IgD-negative memory B cell (primary cell): Measurements from ENCODE around the gene DUSP15. TPM values are rescaled to one million over a fixed set of nuclear protein-coding genes. Genes with fewer than 3 reads are reported as not detected.
"Not testable (repeated sequence)": the region's sequence is repeated elsewhere in the genome, so short reads cannot be mapped to it uniquely, and the experiment has no call there.

Experiments
- H3K27ac Mint-ChIP-seq, 3 donors: one replicate each; pipeline ENCODE4 v1.8.0; 2020 to 2022; ENCODE audit warnings: mild to moderate bottlenecking in 3 of 3, mixed read lengths in 3 of 3, moderate library complexity in 1 of 3
- H3K27me3 Mint-ChIP-seq: one replicate; pipeline ENCODE4 v1.8.0; 2021; ENCODE audit warnings: mixed read lengths
- H3K36me3 Mint-ChIP-seq: one replicate; pipeline ENCODE4 v1.8.0; 2020; ENCODE audit warnings: mild to moderate bottlenecking, mixed read lengths
- H3K4me1 Mint-ChIP-seq, 3 donors: one replicate each; pipeline ENCODE4 v1.8.0; 2020 to 2022; ENCODE audit warnings: mixed read lengths in 3 of 3, mild to moderate bottlenecking in 1 of 3
- H3K4me3 Mint-ChIP-seq, 4 donors: one replicate each; pipeline ENCODE4 v1.8.0; 2020 to 2022; ENCODE audit warnings: mild to moderate bottlenecking in 4 of 4, mixed read lengths in 4 of 4, moderate library complexity in 3 of 4
- H3K9me3 Mint-ChIP-seq, 3 donors: one replicate each; pipeline ENCODE4 v1.8.0; 2020 to 2021; ENCODE audit warnings: mixed read lengths in 3 of 3, mild to moderate bottlenecking in 1 of 3
- polyA plus RNA-seq: library from polyadenylated mRNA; unstranded; fragments of 300-500 nt; fragmentation: Illumina TruSeq; gene quantifications from one replicate; pipeline ENCODE4 v1.2.3, GENCODE V29; 2021

Gene DUSP15, protein sequence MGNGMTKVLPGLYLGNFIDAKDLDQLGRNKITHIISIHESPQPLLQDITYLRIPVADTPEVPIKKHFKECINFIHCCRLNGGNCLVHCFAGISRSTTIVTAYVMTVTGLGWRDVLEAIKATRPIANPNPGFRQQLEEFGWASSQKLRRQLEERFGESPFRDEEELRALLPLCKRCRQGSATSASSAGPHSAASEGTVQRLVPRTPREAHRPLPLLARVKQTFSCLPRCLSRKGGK
- polyA plus RNA-seq, result not detected

DNA sequence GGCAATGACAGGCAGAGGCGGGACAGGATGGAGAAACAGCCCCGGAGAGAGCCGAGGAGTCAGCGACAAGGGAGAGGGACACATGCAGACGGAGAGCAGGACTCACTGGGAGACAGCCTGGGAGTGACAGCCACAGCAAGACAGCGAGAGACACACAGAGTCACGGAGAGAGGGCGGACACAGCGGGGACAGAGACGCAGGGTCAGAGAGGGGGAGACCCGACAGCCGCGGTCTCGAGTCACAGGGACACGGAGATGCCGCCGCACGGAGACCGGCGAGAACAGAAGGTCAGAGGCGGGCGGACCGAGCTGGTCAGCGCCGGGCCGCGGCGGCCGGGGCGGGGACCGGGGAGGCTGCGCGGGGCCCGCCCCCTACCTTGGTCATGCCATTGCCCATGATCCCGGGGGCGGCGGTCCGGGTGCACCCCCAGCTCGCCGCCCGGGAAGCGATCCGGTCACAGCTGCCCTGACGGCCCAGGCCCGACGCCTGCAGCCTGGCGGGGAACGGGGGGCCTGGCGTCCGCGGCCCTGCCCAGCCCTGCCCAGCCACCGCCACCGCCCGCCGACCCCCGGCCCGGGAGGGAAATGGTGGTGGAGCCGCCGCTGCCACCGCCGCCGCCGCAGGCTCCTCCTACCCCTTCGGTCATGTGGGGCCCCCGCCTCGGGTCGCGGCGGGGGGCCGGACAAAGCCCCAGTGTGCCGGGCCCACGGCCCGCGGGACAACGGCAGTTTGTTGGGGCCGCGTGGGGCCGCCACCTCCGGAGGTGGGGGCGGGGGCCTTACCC lies at the start of gene DUSP15, which contains the start of gene TTLL9:
Gene DUSP15 (minus strand): TSS at position 586 of the 784 bp plus-strand sequence. CDS start 190 bp downstream, at position 396.
Gene TTLL9 (plus strand): TSS at position 693 of the 784 bp plus-strand sequence. CDS start 493 bp downstream, outside the sequence.
- Mint-ChIP-seq H3K36me3 (peaks cover 1% of the 10 kb centered on the region), H3K4me1 (peaks cover 15 to 20% (median 16%) of the 10 kb centered on the region in 3 donors), H3K27me3 (peaks cover 35% of the 10 kb centered on the region), H3K27ac (peak within 1 kb of the TSS in 1 of 3 donors; percentile 29), H3K4me3 (peak within 1 kb of the TSS; percentile 39 to 94 (median 88)), H3K9me3 (no peaks in the 10 kb centered on the region)

DNA sequence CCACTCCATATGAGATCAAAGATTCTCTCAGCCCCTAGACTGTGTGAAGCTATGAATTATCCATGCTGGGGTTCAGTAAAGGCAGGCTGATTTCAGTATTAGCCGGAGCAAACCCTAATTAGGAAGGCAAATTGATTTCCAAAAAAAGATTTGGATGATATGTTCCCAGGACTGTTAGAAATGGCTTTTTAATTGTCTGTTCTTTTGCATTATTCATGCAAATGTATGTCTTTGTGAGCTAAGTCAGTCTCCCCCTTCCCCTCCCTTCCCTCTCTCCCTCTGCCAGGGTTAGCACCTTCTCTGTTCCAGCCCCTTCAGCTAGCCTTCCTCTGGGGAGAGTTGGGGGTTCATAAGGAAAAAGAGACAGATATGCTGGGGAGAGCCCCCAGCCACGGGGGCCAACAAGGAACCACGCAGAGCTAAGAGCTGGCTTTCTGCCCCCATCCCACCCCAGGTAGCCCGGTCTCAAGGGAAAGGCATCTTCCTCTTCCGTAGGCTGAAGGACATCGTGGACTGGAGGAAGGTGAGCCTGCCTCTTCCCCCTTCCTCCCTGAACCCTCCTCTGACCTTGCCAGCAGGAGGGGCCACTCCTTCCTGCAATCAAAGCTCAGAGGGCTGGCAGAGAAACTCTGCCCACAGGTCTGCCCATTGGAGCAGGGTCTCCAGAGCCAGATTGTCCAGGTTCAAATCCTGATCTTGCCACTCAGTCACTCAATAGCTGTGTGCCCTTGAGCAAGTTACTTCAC lies 49.3 kb upstream of the DUSP15 start:
- H3K36me3 Mint-ChIP-seq, result no peaks in the 10 kb centered on the region
- no peak overlapping the region for H3K27ac Mint-ChIP-seq
- H3K9me3 Mint-ChIP-seq, result peaks cover 0 to 1% (median 0%) of the 10 kb centered on the region in 3 donors
- H3K27me3 Mint-ChIP-seq, result peaks cover 3% of the 10 kb centered on the region
- H3K4me3 Mint-ChIP-seq, result no peak overlapping the region
- H3K4me1 Mint-ChIP-seq, result peaks cover 0 to 7% (median 2%) of the 10 kb centered on the region in 3 donors

DNA sequence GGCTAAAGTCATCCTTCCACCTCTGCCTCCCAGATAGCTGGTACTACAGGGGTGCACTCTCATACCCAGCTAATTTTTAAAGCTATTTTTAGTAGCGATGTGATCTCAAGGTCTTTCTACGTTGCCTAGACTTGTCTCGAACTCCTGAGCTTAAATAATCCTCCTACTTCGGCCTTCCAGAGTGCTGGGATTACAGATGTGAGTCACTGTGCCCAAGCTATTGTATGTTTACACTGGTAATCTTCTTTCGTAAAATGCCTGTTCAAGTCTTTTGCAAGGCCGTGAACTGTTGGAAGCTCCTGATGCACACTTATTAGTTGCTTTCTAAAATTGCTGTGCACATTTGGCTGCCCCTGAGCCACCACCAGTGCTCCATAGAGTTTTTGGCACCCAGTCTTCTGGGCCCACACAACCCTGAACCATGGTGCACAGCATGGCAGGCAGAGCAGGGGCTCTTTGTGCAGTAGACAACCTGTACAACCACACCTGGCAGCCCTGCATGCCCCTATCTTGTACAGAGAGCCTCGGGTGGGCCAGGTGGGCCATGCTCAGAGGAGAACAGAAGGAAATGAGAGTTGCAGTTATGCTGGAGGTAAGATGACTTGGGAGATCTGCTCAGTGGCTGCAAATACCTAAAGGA lies 48.3 kb upstream of the DUSP15 start:
- H3K4me1 Mint-ChIP-seq, result peaks cover 0 to 4% (median 2%) of the 10 kb centered on the region in 3 donors
- no peak overlapping the region for H3K4me3 Mint-ChIP-seq
- H3K27ac Mint-ChIP-seq, result no peak overlapping the region
- H3K36me3 Mint-ChIP-seq, result no peaks in the 10 kb centered on the region
- H3K27me3 Mint-ChIP-seq, result peaks cover 3% of the 10 kb centered on the region
- H3K9me3 Mint-ChIP-seq, result peaks cover 0 to 1% (median 0%) of the 10 kb centered on the region in 3 donors

DNA sequence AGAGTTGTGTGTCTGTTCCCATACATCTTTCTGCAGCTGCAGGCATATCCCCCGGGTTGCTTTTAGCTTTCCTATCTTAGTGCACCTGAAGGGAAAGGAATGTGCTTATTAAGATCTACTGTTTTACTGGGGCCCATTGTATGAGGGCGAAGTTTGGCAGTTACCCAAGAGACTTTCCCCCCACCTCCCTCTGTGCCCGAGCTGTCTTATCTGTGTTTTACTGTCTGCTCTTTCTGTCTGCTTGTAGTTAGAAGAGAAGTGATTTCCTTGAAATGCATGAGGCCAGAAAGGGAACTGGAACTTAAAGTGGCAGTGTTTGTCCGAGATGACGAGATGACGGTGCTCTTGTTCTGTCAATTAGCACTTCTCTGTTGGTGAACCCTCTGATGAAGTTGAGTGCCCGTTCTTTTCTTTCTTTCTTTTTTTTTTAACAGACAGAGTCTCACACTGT lies 47.7 kb upstream of the DUSP15 start:
- H3K4me1 Mint-ChIP-seq, H3K27me3 Mint-ChIP-seq, H3K4me3 Mint-ChIP-seq, H3K36me3 Mint-ChIP-seq, H3K27ac Mint-ChIP-seq, H3K9me3 Mint-ChIP-seq: not testable (repeated sequence)

DNA sequence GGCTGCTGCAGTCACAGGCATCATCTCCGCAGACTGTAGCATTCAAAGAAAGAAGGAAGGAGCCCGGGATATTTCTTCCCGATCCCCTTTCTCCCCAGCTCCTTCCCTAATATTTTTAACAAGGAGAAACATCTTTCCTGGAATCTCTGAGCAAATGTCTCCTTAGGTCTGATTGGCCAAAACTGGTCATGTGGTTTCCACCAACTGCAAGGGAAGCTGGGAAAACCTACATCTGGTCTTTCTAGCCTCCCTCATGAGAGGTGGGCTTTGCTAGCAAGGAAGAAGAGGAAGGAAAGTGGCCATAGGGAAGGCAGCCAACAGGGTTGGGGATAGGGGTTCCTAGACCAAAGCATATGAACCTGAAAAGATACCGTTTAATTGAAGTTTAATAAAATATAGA lies 46.4 kb upstream of the DUSP15 start:
- Mint-ChIP-seq H3K36me3 (no peaks in the 10 kb centered on the region), H3K27ac (no peak overlapping the region)

DNA sequence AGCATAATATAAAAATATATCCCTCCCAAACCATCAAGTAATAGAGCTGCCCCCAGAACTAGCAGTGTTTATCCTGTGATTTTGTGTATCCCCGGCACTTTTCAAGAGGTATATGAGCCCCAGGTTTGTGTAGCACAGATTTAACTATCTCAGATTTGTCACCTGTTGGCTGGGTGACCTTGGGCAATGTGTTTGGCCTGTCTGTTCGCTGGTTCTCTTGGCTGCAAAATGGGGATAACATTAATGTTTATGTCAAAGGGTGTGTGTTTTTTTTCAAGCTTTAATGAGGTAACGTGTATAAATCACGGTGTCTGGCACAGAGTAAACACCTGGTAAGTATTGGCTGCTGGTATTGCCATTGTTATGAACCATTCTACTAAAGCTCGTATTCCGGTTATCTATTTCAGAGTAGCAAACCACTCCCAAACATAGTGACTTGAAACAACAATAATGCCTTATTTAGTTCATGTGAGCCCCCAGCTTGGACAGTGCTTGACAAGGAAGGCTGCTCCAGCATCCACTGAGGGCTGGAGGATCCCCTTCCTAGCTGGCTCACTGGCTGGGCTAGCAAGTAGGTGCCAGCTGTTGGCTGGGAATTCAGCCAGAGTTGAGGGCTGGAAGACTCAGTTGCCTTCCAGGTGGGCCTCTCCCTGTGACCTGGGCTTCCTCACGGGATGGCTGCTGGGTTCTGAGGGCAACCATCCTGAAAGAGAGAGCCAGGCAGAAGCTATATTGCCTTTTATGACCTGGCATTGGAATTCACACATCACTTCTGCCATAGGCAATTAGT lies 45.4 kb upstream of the DUSP15 start:
- Mint-ChIP-seq H3K9me3 (peaks cover 0 to 1% (median 0%) of the 10 kb centered on the region in 3 donors), H3K36me3 (no peaks in the 10 kb centered on the region), H3K4me1 (peaks cover 0 to 4% (median 2%) of the 10 kb centered on the region in 3 donors), H3K27ac (no peak overlapping the region), H3K4me3 (no peak overlapping the region), H3K27me3 (no peaks in the 10 kb centered on the region)

More for the DNA sequence above, 46.4 kb upstream of the DUSP15 start:
- Mint-ChIP-seq H3K9me3 (peaks cover 0 to 1% (median 0%) of the 10 kb centered on the region in 3 donors), H3K4me1 (peaks cover 0 to 4% (median 2%) of the 10 kb centered on the region in 3 donors), H3K4me3 (no peak overlapping the region), H3K27me3 (no peaks in the 10 kb centered on the region)

DNA sequence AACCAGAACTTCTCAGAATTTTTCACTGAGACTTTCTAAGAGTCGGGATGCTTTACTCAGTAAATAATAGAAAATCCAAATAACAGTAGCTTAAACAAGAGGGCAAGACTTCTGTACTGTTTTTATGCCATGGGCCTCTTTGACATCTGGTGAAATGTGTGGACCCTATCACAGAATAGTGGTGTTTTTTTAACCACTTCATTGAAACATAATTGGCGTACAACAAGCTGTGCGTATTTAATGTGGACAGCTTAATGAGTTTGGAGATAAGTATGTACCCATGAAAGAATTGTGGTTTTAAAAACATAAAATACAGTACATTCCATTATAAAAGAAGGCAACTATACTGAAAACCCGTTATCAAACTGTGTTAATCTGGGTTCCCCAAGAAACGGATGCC lies 43.8 kb upstream of the DUSP15 start:
- Mint-ChIP-seq H3K4me3 (no peak overlapping the region), H3K27ac (no peak overlapping the region), H3K9me3 (peaks cover 0 to 1% (median 0%) of the 10 kb centered on the region in 3 donors), H3K27me3 (no peaks in the 10 kb centered on the region), H3K36me3 (no peaks in the 10 kb centered on the region), H3K4me1 (peaks cover 0 to 4% (median 2%) of the 10 kb centered on the region in 3 donors)

DNA sequence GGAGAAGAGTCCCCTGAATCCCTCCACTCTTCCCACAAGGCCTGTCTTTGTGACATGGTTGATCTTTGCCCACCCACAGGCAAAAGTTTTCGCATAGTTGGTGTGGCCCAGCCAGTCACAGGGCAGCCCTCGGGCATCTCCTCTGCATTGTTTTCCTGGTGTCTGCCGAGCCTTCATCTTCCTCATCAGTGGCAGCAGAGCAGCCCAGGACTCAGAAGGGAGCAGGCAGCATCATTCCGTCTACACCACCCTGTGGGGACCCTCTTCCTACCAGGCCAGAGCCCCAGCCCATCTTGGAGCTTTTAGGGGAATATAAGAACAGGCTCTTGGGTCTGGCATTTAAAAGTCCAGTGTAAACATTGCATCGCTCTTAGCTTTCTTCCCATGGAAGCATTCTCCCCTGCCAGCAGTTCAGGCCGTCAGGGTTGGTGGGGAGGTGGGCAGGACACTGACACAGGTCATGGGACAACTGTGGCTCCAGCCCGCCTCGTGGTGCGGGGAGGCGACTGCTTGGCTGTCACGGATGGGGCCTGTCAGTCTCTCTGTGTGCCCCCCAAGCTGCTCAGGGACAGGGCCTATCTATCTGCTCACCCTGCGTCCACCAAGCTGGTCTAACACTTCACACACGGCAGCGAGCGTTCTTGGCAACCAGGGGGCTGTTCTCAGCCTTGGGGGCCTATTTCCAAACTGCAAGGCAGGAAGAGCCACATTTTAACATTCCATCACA lies 43.3 kb upstream of the DUSP15 start:
- no peaks in the 10 kb centered on the region for H3K36me3 Mint-ChIP-seq
- peaks cover under 1% of the 10 kb centered on the region for H3K27me3 Mint-ChIP-seq
- no peak overlapping the region for H3K27ac Mint-ChIP-seq
- peaks cover 0 to 4% (median 2%) of the 10 kb centered on the region in 3 donors for H3K4me1 Mint-ChIP-seq
- no peak overlapping the region for H3K4me3 Mint-ChIP-seq
- peaks cover 0 to 1% (median 0%) of the 10 kb centered on the region in 3 donors for H3K9me3 Mint-ChIP-seq

DNA sequence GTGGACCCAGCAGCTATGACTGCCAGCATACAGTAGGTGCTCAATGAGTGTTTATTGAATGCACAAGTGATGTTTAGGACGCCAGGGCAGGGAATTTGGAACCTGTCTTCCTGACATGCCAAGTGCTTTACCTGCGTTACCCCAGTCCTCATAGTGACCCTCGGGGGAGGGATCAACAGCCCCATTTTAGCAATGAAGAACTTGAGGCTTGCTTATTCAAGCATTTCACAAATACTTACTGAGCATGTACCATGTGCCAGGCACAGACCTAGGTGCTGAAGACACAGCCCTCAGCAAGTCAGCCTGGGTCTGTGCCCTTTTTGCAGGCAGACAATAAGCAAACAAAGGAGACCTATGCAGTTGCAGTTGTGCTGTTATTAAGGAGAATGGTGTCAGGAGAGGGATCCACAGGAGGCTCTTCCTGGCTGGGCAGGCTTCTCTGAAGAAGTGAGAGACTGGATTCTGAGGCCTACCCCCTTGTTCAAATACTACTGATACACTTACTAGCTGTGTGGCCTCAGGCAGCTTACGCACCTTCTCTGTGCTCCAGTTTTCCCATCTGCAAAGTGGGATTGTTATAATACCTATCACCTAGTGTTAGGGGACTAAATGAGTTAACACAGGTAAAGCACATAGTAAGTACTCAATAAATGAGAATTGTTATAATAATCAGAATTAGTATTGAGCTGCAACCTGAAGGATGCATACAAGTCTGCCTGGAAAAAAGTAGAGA lies 39.9 kb upstream of the DUSP15 start:
- no peak overlapping the region for H3K27ac Mint-ChIP-seq
- peaks cover 1% of the 10 kb centered on the region for H3K27me3 Mint-ChIP-seq
- H3K4me1 Mint-ChIP-seq, result no peaks in the 10 kb centered on the region
- no peaks in the 10 kb centered on the region for H3K9me3 Mint-ChIP-seq
- H3K4me3 Mint-ChIP-seq, result no peak overlapping the region
- H3K36me3 Mint-ChIP-seq, result no peaks in the 10 kb centered on the region

DNA sequence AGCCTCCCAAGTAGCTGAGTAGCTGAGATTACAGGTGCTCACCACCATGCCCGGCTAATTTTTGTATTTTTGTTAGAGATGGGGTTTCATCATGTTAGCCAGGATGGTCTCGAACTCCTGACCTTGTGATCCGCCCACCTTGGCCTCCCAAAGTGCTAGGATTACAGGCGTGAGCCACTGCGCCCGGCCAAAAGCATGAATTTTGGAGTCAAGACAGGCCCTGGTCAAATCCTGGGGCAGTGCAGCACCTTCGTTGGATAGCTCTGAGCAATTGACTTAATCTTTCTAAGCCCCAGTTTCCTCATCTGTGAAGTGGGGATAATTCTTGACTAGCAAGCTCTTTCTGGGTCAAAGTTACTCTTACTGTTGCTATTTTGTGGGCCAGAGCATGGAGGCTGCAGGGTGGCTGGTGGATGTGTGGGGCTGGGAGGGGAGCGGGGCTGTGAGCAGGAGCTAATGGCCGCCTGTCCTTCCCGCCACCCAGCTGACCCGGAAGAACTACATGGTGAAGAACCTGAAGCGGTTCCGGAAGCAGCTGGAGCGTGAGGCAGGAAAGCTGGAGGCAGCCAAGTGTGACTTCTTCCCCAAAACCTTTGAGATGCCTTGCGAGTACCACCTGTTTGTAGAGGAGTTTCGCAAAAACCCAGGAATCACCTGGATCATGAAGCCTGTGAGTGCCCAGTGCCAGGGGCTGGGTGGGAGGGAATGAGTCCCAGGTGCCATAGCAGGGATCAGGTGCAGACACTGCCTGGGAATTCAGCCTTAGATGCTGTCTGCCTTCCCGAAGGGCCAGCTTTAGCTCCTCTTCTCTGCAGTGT lies 39.1 kb upstream of the DUSP15 start:
- Mint-ChIP-seq H3K4me1 (no peaks in the 10 kb centered on the region), H3K36me3 (no peaks in the 10 kb centered on the region), H3K27ac (no peak overlapping the region), H3K9me3 (no peaks in the 10 kb centered on the region), H3K27me3 (peaks cover 1% of the 10 kb centered on the region), H3K4me3 (no peak overlapping the region)

DNA sequence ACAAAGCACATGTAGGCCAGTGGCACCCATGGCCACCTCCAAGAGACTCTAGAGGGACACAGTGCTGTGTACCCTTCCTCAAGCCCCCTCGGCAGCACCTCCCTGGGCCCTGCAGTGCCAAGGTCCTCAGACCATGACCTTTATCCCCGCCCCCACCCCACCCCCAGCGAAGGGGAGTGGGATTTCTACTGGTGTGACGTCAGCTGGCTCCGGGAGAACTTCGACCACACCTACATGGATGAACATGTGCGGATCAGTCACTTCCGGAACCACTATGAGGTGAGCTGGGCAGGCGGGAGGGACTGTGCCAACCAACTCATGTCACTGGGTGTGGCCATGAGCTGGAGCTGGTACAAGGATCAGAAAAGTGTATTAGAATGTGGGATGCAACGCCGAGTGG lies 38.1 kb upstream of the DUSP15 start:
- H3K27me3 Mint-ChIP-seq, result peaks cover 1% of the 10 kb centered on the region
- H3K9me3 Mint-ChIP-seq, result no peaks in the 10 kb centered on the region
- H3K4me3 Mint-ChIP-seq, result no peak overlapping the region
- H3K36me3 Mint-ChIP-seq, result no peaks in the 10 kb centered on the region
- H3K27ac Mint-ChIP-seq, result peak overlapping the region in 1 of 3 donors; percentile 43
- H3K4me1 Mint-ChIP-seq, result peaks cover 0 to 2% (median 0%) of the 10 kb centered on the region in 3 donors

DNA sequence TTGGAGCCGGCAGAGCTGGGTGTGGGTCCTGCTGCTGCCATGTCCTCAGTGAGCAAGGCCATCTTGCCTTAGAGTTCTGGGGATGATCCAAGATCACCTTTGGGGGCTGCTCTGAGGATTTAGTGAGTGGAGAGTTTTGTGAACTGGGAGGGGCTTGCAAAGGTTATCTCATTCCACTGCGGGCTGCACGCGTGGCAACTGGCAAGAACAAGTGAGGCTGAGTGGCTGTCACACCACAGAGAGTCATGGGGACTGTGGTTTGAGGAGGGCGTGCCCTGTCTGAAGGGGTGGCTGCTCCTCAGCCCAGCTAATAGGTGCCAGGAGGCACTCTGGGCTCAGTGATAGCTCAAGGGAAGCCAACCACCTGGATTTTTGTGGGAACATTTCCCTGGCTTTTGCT lies 37.7 kb upstream of the DUSP15 start:
- H3K36me3 Mint-ChIP-seq, result no peaks in the 10 kb centered on the region
- no peak overlapping the region for H3K27ac Mint-ChIP-seq
- peak overlapping the region in 1 of 4 donors; percentile 39 for H3K4me3 Mint-ChIP-seq
- peaks cover 0 to 2% (median 0%) of the 10 kb centered on the region in 3 donors for H3K4me1 Mint-ChIP-seq
- no peaks in the 10 kb centered on the region for H3K9me3 Mint-ChIP-seq
- H3K27me3 Mint-ChIP-seq, result peaks cover 1% of the 10 kb centered on the region
